SK-N-SH (cell line): ENCODE measurements around the gene ANLN. TPM values are rescaled to one million over a fixed set of nuclear protein-coding genes. Genes with fewer than 3 reads are reported as not detected.

Source experiments
- CTCF ChIA-PET: fragments of 300-600, 350-600 bp; formaldehyde crosslinking; extraction: SDS; loops from one replicate; lab custom pipeline; 2021; lab: Yijun Ruan, JAX
- POLR2A ChIA-PET: fragments of 350-600 bp; sonication (Branson Sonifier 250); formaldehyde crosslinking; extraction: SDS; loops from one replicate; lab custom pipeline; 2020; ENCODE audit warnings: antibody characterized with exemption, inconsistent platforms; lab: Yijun Ruan, JAX
- DNase-seq: peaks from one replicate; pipeline ENCODE4 v3.0.0; 2012
- H2AFZ ChIP-seq: fragments of 200-600 bp; sonication (generic); 2 replicates; pipeline ENCODE4 v1.8.1; 2016; ENCODE audit warnings: antibody characterized with exemption, mild to moderate bottlenecking, low read depth
- H3F3A ChIP-seq: fragments of 200-600 bp; sonication (generic); replicated peaks from 2 replicates; pipeline ENCODE3; 2016; ENCODE audit warnings: antibody characterized with exemption, mild to moderate bottlenecking; ENCODE audit not compliant: insufficient read depth
- H3K27ac ChIP-seq, 2 experiments: fragments of 200-500 bp in 1 of 2; fragments of 200-600 bp in 1 of 2; sonication (Bioruptor generic) in 1 of 2; sonication (generic), shearing (Covaris generic) in 1 of 2; 2 replicates each; pipeline versions ENCODE4 v1.5.1 to v1.6.1; 2014 to 2016; ENCODE audit warnings: low read depth in 2 of 2, inconsistent platforms in 1 of 2, low read length in 1 of 2, mild to moderate bottlenecking in 1 of 2, mixed read lengths in 1 of 2
- H3K27me3 ChIP-seq: fragments of 200-600 bp; sonication (generic), shearing (Covaris generic); 2 replicates; pipeline ENCODE4 v1.6.1; 2016; ENCODE audit warnings: mixed run types; ENCODE audit not compliant: insufficient read depth
- H3K36me3 ChIP-seq, 2 experiments: fragments of 200-500 bp in 1 of 2; fragments of 200-600 bp in 1 of 2; sonication (Bioruptor generic) in 1 of 2; sonication (generic) in 1 of 2; replicated peaks in 1 of 2; 2 replicates each; pipeline versions ENCODE3 to v1.5.1; 2014 to 2016; ENCODE audit warnings: low read length in 1 of 2, mild to moderate bottlenecking in 1 of 2; ENCODE audit not compliant: insufficient read depth in 2 of 2, control insufficient read depth in 1 of 2
- H3K4me1 ChIP-seq, 2 experiments: fragments of 200-500 bp in 1 of 2; fragments of 200-600 bp in 1 of 2; sonication (Bioruptor generic) in 1 of 2; sonication (generic), shearing (Covaris generic) in 1 of 2; 2 replicates each; pipeline versions ENCODE4 v1.5.1 to v1.6.1; 2014 to 2016; ENCODE audit warnings: low read depth in 1 of 2, low read length in 1 of 2, mixed run types in 1 of 2; ENCODE audit not compliant: insufficient read depth in 2 of 2, control insufficient read depth in 1 of 2
- H3K4me2 ChIP-seq: fragments of 200-600 bp; sonication (generic), shearing (Covaris generic); 2 replicates; pipeline ENCODE4 v1.6.1; 2017; ENCODE audit warnings: mixed run types
- H3K4me3 ChIP-seq, 2 experiments: fragments of 200-500 bp in 1 of 2; fragments of 200-600 bp in 1 of 2; sonication (Bioruptor generic) in 1 of 2; sonication (generic), shearing (Covaris generic) in 1 of 2; 2 replicates each; pipeline versions ENCODE4 v1.5.1 to v1.8.1; 2014 to 2016; ENCODE audit warnings: low read depth in 2 of 2, inconsistent platforms in 1 of 2, low read length in 1 of 2, mild to moderate bottlenecking in 1 of 2, mixed read lengths in 1 of 2, moderate library complexity in 1 of 2
- H3K79me2 ChIP-seq: fragments of 200-600 bp; sonication (generic); 2 replicates; pipeline ENCODE4 v1.8.1; 2017; ENCODE audit warnings: mild to moderate bottlenecking; ENCODE audit not compliant: insufficient read depth
- H3K9ac ChIP-seq: fragments of 200-600 bp; sonication (generic); 2 replicates; pipeline ENCODE4 v1.6.1; 2017; ENCODE audit warnings: mixed run types
- H3K9me2 ChIP-seq: fragments of 200-600 bp; sonication (generic); 2 replicates; pipeline ENCODE4 v1.6.1; 2017; ENCODE audit warnings: mixed run types
- H3K9me3 ChIP-seq: fragments of 200-600 bp; sonication (generic); 2 replicates; pipeline ENCODE4 v1.6.1; 2017; ENCODE audit warnings: mixed run types, mild to moderate bottlenecking, moderate library complexity
- H4K20me1 ChIP-seq: fragments of 200-600 bp; sonication (generic); 2 replicates; pipeline ENCODE4 v1.6.1; 2017; ENCODE audit warnings: mild to moderate bottlenecking, mixed run types; ENCODE audit not compliant: insufficient read depth
- CHD2 ChIP-seq: fragments of 150-350 bp; IDR thresholded peaks from 2 replicates; pipeline ENCODE4 v1.6.1; 2018; ENCODE audit warnings: low read length; ENCODE audit not compliant: partially characterized antibody
- EZH2phosphoT487 ChIP-seq: fragments of 200-600 bp; sonication (generic); IDR thresholded peaks from 2 replicates; pipeline ENCODE4 v1.6.1; 2017; ENCODE audit warnings: low read depth, mixed run types, mild to moderate bottlenecking, antibody characterized with exemption, moderate library complexity, borderline replicate concordance
- FOXJ3 ChIP-seq: sonication (generic); formaldehyde crosslinking; IDR thresholded peaks from 2 replicates; pipeline ENCODE4 v1.5.1; 2020; ENCODE audit warnings: mild to moderate bottlenecking, missing genetic modification reagents
- FOXM1 ChIP-seq: IDR thresholded peaks from 2 replicates; pipeline ENCODE4 v1.4.0; 2012; ENCODE audit warnings: low read depth, mild to moderate bottlenecking
- GABPA ChIP-seq: IDR thresholded peaks from 2 replicates; pipeline ENCODE4 v1.4.0; 2012; ENCODE audit warnings: low read depth, mild to moderate bottlenecking
- GATA2 ChIP-seq: sonication (generic); formaldehyde crosslinking; IDR thresholded peaks from 2 replicates; pipeline ENCODE4 v1.5.0; 2020; ENCODE audit warnings: mild to moderate bottlenecking, missing genetic modification reagents
- JUND ChIP-seq: IDR thresholded peaks from 2 replicates; pipeline ENCODE4 v1.4.0; 2012
- NFIC ChIP-seq: IDR thresholded peaks from 2 replicates; pipeline ENCODE4 v1.4.0; 2012; ENCODE audit warnings: borderline replicate concordance
- POLR2AphosphoS5 ChIP-seq: IDR thresholded peaks from 2 replicates; pipeline ENCODE4 v1.6.1; 2012; ENCODE audit warnings: low read depth, low read length
- RAD21 ChIP-seq: IDR thresholded peaks from 2 replicates; pipeline ENCODE4 v1.6.1; 2012; ENCODE audit warnings: mild to moderate bottlenecking, low read length
- RCOR1 ChIP-seq: fragments of 150-350 bp; IDR thresholded peaks from 2 replicates; pipeline ENCODE4 v1.6.1; 2017; ENCODE audit warnings: antibody characterized with exemption, low read length
- SMC3 ChIP-seq: IDR thresholded peaks from 2 replicates; pipeline ENCODE4 v1.6.1; 2012; ENCODE audit warnings: low read depth, low read length, improper control_type of control experiment
- WGBS: methylation state at CpG from one replicate; pipeline ENCODE4 v1.1.6; 2017; ENCODE audit warnings: low lambda C conversion rate; 5-methylcytosine and 5-hydroxymethylcytosine counted together
- polyA plus RNA-seq, 3 experiments: library from polyadenylated mRNA; depleted of rRNA; stranded (reverse); fragments of >200 nt; gene quantifications; 2 replicates each; pipeline ENCODE4 v1.2.3, GENCODE V29; 2012
- TF ChIP-seq, protein P1 (sequence below): IDR thresholded peaks from 2 replicates; pipeline ENCODE4; 2012
- TF ChIP-seq, protein P2 (sequence below): fragments of 150-350 bp; IDR thresholded peaks from 2 replicates; pipeline ENCODE4 v1.6.1; 2017; ENCODE audit warnings: antibody characterized with exemption, low read length, low read depth, borderline replicate concordance
- TF ChIP-seq, protein P3 (sequence below): fragments of 200-600 bp; sonication (generic); IDR thresholded peaks from 2 replicates; pipeline ENCODE4 v1.6.1; 2017; ENCODE audit warnings: antibody characterized with exemption, mild to moderate bottlenecking, moderate library complexity
- TF ChIP-seq, protein P4 (sequence below): fragments of 150-350 bp; IDR thresholded peaks from 2 replicates; pipeline ENCODE4 v1.6.1; 2016; ENCODE audit warnings: mild to moderate bottlenecking, low read depth, low read length
- TF ChIP-seq, protein P5 (sequence below): IDR thresholded peaks from 2 replicates; pipeline ENCODE4 v1.4.0; 2012; ENCODE audit warnings: low read depth

The ANLN gene
- polyA plus RNA-seq, 1 of the 3 experiments (the other 2 are of a cell fraction) = 17.1 TPM

DNA sequence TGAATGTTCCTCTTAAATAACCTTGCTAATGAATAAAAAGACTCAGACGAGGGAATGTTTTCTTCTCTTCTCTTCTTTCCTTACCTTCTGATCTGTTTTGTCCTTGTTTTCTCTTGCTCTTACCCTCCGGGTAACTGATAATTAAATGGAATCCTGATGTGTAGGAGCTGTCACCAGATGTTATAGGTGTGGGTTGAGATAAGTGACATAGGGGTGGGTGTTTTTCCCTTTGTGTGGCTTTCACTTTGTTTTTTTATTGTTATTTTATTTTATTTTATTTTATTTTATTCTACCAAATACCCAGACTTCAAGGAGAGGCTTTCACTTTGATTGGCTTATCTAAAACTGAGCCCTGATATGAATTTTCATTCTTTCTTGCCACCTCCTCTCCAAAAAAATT is 25.5 kb downstream of the ANLN start:
- peaks cover 58 to 66% of the 10 kb centered on the region in 2 experiments for H3K36me3 ChIP-seq
- H3F3A ChIP-seq = peaks cover 13% of the 10 kb centered on the region
- 88% methylated on average over 2 of the region's 2 CpGs for WGBS
- no peak overlapping the region for H3K4me3 ChIP-seq
- no peaks in the 10 kb centered on the region for H3K27me3 ChIP-seq
- no peak overlapping the region; the same call in 1 of the 2 replicates for H2AFZ ChIP-seq
- H3K27ac ChIP-seq = no peak overlapping the region; a peak in 1 of 4 replicates
- DNase-seq = no peak
- no peaks in the 10 kb centered on the region for H3K9me2 ChIP-seq
- H3K9ac ChIP-seq = no peak overlapping the region
- ChIA-PET CTCF (interaction anchor here (1.0 to 2.1 kb wide), 2 partner anchors 26 to 48 kb away, joined by 3 to 6 read pairs; no protein-coding TSS in a partner anchor), POLR2A (no interaction called here)
- TF ChIP-seq, protein P1, sequence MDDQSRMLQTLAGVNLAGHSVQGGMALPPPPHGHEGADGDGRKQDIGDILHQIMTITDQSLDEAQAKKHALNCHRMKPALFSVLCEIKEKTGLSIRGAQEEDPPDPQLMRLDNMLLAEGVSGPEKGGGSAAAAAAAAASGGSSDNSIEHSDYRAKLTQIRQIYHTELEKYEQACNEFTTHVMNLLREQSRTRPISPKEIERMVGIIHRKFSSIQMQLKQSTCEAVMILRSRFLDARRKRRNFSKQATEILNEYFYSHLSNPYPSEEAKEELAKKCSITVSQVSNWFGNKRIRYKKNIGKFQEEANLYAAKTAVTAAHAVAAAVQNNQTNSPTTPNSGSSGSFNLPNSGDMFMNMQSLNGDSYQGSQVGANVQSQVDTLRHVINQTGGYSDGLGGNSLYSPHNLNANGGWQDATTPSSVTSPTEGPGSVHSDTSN = no peak
- TF ChIP-seq FOXJ3 (CRISPR knock-in tag) (no peak), GABPA (no peak)
- H3K4me1 ChIP-seq = no peaks in the 10 kb centered on the region; a peak in 1 of 4 replicates
- no peaks in the 10 kb centered on the region for H3K9me3 ChIP-seq
- no peaks in the 10 kb centered on the region; the same call in 1 of the 2 replicates for H4K20me1 ChIP-seq
- peaks cover 86% of the 10 kb centered on the region for H3K79me2 ChIP-seq
- H3K4me2 ChIP-seq = no peak overlapping the region

DNA sequence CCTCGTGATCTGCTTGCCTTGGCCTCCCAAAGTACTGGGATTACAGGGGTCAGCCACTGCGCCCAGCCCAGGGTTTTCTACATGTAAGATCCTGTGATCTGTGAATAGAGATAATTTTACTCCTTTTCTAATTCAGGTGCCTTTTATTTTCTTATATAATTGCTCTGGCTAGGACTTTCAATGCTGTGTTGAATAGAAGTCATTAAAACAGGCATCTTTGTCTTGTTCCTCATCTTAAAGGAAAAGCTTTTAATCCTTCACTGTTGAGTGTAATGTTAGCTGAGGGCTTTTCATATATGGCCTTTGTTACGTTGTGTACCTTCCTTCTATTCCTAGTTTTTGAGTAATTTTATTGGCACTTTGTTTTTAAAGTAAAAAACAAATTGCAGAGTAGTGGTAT is 26.6 kb downstream of the ANLN start:
- DNase-seq = no peak
- TF ChIP-seq SMC3 (no peak), JUND (no peak), FOXM1 (no peak), EZH2phosphoT487 (no peak), NFIC (no peak), RCOR1 (no peak), FOXJ3 (CRISPR knock-in tag) (no peak), GATA2 (no peak), RAD21 (no peak), GABPA (no peak), POLR2AphosphoS5 (no peak), CHD2 (no peak)
- TF ChIP-seq, protein P2, sequence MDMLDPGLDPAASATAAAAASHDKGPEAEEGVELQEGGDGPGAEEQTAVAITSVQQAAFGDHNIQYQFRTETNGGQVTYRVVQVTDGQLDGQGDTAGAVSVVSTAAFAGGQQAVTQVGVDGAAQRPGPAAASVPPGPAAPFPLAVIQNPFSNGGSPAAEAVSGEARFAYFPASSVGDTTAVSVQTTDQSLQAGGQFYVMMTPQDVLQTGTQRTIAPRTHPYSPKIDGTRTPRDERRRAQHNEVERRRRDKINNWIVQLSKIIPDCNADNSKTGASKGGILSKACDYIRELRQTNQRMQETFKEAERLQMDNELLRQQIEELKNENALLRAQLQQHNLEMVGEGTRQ = no peak
- TF ChIP-seq, protein P3, sequence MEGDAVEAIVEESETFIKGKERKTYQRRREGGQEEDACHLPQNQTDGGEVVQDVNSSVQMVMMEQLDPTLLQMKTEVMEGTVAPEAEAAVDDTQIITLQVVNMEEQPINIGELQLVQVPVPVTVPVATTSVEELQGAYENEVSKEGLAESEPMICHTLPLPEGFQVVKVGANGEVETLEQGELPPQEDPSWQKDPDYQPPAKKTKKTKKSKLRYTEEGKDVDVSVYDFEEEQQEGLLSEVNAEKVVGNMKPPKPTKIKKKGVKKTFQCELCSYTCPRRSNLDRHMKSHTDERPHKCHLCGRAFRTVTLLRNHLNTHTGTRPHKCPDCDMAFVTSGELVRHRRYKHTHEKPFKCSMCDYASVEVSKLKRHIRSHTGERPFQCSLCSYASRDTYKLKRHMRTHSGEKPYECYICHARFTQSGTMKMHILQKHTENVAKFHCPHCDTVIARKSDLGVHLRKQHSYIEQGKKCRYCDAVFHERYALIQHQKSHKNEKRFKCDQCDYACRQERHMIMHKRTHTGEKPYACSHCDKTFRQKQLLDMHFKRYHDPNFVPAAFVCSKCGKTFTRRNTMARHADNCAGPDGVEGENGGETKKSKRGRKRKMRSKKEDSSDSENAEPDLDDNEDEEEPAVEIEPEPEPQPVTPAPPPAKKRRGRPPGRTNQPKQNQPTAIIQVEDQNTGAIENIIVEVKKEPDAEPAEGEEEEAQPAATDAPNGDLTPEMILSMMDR = no peak
- TF ChIP-seq, protein P4, sequence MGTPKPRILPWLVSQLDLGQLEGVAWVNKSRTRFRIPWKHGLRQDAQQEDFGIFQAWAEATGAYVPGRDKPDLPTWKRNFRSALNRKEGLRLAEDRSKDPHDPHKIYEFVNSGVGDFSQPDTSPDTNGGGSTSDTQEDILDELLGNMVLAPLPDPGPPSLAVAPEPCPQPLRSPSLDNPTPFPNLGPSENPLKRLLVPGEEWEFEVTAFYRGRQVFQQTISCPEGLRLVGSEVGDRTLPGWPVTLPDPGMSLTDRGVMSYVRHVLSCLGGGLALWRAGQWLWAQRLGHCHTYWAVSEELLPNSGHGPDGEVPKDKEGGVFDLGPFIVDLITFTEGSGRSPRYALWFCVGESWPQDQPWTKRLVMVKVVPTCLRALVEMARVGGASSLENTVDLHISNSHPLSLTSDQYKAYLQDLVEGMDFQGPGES = no peak
- TF ChIP-seq, protein P5, sequence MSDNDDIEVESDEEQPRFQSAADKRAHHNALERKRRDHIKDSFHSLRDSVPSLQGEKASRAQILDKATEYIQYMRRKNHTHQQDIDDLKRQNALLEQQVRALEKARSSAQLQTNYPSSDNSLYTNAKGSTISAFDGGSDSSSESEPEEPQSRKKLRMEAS = no peak
- TF ChIP-seq, protein P1 = no peak

More for the DNA sequence above, 26.6 kb downstream of the ANLN start:
- Histone ChIP-seq H3K4me1 (no peaks in the 10 kb centered on the region; a peak in 1 of 4 replicates), H2AFZ (no peak overlapping the region), H3F3A (peaks cover 14% of the 10 kb centered on the region), H3K27ac (no peak overlapping the region), H3K4me2 (no peak overlapping the region), H3K9me3 (no peaks in the 10 kb centered on the region), H3K4me3 (no peak overlapping the region), H3K9me2 (no peaks in the 10 kb centered on the region), H3K27me3 (no peaks in the 10 kb centered on the region), H4K20me1 (no peaks in the 10 kb centered on the region; the same call in 1 of the 2 replicates), H3K9ac (no peak overlapping the region), H3K79me2 (peaks cover 75% of the 10 kb centered on the region), H3K36me3 (peaks cover 53 to 68% of the 10 kb centered on the region in 2 experiments)
- WGBS = 99% methylated on average over 3 of the region's 3 CpGs
- ChIA-PET CTCF (interaction anchor here (0.7 to 4.5 kb wide), 2 partner anchors 25 to 48 kb away, joined by 3 to 17 read pairs; no protein-coding TSS in a partner anchor), POLR2A (no interaction called here)
